Activated CD8-positive, alpha-beta memory T cell treated with anti-CD3 and anti-CD28 coated beads for 24 hours (primary cell): Measurements from ENCODE around the gene RNF151.

Experiments used
- DNase-seq: peaks from one replicate; pipeline ENCODE4 v3.0.0-alpha.2; 2020

Gene RNF151

DNA sequence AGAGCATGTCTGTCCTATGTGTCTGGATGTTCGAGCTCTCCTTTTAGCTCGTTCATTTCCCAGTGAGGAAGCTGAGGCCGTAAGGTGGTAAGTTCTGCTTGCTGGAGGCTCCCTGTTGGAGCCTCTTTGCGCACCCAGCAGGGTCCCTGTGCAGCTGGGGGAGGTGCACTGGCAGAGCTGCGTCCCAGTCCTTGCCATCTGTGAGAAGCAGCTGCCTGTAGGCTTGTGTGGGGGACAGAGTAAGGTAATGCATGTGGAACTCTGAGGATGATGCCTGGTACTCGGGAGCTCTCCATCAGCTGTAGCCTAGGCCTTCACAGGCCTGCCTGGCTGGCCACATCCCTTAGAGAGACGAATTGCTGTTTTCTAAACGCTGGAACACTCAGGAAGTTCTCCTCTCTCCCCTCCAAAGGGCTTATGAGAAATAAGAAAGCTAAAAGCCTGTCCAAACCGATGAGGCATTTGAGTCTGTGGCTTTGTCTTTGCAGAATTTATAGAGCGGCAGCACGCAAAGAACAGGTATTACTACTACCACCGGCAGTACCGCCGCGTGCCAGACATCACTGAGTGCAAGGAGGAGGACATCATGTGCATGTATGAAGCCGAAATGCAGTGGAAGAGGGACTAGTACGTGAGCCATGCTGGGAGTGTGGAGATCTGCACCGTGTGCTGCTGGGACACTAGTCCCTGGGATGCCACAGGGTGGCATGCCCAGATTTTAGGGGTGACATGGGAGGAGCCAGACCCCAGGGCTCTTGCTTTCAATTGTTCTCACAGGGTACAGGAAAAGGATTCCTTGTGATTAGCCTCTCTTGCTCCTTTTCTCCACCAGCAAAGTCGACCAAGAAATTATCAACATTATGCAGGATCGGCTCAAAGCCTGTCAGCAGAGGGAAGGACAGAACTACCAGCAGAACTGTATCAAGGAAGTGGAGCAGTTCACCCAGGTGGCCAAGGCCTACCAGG, 5.7 kb upstream of the RNF151 start:
- DNase-seq, result peak; percentile 87

DNA sequence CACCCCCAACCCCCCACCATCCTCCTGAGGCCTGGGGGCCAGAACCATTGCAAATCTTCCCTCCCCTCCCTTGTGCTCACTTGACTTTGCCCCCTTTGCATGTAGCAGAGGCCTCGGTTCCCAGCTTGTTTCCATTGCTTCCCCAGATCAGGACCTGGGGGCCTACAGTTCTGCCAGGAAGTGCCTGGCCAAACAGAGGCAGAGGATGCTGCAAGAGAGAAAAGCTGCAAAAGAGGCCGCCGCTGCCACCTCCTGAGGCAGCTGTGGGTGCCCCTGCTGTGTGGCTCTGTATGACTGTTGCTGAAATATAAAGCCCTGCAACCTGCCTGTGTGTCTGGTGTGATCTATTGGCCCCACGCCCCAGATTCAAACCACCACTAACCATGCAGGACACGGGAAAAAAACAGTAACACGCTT, 5.0 kb upstream of the RNF151 start:
- DNase-seq, result peak; percentile 73

DNA sequence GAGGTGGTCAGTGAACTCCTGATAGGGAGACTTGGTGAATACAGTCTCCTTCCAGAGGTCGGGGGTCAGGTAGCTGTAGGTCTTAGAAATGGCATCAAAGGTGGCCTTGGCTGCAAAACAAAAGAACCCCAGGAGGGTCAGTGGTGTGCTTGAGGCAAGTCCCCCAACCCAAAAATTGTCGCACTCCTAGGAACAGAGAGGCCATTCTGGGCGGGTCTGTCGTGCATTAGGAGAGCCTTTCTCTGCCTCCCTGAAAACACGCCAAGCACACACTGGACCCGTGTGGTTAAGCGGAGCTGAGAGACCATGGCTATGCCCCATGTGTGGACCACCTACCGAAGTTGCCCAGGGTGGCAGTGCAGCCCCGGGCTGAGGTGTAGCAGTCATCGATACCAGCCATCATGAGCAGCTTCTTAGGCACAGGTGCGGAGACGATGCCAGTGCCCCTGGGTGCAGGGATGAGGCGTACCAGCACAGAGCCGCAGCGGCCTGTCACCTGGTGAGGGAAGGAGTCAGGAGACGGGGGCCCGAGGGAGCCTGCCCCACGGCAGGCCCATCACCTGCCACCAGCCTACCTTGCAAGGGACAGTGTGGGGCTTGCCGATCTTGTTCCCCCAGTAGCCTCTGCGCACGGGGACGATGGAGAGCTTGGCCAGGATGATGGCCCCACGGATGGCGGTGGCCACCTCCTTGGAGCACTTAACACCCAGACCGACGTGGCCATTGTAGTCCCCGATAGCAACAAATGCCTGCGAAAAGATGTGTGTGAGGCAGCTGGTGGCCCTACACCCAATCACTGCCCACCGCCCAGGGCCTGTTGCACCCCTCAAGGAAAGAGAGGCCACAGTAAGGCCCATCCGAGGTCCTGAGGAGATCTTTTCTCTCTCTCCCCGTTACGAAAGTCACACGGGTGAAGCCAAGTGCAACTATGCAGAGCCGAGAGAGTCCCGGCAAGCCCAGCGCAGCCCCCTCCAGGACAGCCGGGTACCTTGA, 4.2 kb upstream of the RNF151 start:
- DNase-seq, result peak; percentile 70

DNA sequence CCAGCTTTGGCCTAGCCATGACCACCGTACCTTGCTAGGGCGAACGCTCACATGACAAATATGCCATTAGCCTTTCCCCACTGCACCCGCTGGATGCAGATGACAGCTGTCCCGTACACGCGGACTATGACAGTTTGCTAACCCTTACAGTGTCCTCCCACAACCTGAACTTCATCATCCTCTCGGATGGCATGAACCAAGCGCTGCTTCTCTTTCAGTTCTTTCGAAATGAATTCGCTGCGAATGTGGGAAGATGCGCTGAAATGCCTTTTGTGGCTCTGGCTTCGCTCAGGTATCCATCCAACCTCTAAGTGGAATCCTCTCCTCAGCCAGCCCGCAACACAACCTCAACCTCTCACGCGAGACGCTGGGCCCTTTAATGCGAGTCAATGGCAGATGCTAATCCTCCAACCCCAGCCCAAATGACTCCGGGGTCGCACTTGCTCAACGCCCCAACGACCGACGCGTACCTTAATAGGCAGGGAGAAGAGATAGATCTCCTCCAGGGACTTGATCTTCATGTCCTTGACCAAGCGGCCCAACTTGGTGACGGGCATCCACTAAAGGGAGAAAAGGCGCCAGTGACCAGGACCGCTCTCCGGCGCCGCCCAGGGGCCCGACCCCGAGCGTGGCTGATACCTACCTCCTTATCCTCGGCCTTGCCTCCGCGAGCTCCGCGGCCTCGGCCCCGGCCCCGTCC, 2.7 kb upstream of the RNF151 start:
- DNase-seq, result no peak

DNA sequence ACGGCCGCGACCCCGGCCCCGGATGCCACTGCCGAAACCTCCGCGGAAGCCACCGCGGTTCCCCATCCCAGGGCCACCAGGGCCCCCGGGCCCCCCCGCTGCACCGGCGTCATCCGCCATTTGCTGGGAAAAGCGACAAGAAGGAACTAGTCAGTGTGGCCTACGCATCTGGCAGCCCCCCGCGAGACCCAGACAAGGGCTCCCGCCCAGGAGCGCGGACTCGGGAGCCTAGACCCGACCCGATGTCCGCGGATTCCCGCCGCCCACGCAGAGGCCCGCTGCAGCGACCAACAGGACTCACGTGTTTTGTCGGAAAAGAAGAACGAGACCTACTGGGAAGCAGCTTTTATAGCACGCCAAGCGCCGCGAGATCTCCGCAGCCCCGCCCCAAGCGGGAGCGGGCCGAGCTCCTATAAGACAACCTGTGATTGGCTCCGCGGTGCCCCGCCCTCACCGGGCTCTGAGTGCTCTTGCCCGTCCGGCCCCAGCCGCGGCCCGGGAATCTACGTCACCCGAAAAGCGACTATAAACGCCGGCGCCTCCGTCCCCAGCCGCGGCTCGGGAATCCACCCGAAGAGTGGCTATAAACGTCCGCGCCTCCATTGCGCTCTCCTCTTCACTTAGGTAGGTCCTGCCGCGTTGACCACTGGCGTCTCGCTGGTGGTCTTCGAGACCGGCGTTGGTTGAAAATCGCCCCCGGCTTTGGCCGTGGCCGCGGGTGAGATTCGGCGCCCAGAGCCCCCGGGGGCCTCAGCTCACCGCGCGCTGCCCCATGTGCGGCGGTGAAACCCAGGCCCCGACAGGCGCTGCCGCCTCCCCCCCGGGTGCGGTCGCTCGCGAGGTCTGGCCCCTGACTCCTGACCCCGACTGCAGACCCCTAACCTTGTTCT, 1.9 kb upstream of the RNF151 start, which contains the start of gene RPS2:
TSS of gene RPS2 (minus strand) at position 321 of the 890 bp plus-strand sequence. CDS start at position 120, 201 bp downstream.
- DNase-seq, result peak; percentile 99

DNA sequence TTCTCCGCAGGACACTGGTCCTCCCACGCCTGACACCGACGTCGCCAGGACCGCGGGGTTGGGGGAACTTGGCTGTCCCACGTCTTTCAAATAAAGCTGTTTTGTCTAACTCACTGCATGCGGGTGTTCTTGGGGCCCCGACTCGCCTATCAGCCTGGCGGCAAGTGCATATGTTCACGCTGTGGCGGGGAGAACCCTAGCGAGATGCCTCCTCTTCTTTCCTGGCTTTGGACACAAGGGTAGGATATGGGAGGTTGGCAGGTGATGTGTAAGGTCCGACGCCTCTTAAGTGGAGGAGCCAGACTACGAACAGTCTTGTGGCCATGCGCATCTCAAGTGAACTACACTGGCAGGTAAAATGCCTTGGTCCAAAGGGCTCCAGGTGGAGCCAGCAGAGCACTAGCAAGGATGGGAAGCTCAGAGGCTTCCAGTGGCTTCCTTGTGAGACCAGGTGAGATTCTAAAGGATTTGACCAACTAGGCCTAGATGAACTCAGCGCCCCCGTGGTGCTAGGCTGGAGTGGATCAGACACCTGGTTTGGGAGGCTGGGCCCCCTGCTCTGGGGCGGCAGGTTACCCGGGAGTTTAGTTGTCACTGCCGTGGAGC, 1.2 kb upstream of the RNF151 start:
- DNase-seq, result peak; percentile 76

DNA sequence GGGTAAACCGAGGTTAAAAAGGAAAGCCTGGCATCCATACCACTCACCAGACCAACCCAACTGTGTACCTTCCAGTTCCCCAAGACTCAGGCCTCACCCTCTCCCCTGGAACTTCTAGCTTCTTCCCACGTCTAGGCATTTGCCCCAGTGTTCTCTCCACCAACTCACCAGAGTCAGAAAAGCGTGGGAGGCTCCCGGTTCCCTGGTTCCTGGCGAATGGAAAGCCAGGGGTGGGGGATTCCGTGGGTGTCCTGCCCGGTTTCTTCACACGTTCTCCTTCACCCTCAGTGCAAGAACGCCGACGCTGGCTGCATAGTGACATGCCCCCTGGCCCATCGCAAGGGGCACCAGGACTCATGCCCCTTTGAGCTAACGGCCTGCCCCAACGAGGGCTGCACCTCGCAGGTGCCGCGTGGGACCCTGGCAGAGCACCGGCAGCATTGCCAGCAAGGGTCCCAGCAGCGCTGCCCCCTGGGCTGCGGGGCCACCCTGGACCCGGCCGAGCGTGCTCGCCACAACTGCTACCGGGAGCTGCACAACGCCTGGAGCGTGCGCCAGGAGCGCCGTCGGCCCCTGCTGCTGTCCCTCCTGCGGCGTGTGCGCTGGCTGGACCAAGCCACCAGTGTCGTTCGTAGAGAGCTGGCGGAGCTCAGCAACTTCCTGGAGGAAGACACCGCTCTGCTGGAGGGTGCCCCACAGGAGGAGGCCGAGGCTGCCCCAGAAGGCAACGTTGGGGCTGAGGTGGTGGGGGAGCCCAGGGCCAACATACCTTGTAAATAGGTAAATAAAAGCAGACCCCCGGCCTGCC, 1.7 kb downstream of the RNF151 start:
- no peak for DNase-seq

DNA sequence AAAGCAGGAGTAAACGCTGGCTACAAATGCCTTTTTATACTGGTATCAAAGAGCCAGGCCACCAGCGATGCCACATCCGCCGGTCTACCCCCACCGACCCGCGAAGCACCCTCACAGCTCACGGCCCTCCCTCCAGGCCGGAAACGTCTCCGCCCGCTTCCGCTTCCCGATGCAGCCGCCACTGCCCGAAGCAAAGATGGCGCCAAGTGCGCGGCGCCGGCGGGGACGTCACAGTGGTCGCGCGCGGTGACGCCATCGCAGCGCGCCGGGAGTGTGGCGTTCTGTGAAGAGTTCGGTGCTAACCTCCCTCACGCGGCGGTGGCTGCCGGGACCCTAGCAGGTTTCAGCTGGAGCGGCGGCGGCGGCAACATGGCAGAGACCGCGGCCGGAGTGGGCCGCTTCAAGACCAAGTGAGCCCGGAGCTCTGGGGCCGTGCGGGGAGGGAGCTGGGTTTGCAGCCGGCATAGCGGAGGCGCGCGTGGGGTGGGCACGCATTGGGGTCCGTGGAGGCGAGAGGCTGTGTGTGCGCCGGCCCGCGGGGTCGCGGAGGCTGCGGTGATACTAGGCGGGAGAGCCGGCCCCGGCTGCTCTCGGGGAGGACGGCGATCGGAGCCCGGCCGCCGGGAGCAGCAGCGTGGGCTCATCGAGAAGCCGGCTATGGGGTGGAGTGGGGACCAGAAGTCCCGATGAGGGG, 5.3 kb downstream of the RNF151 start, which contains the start of gene TBL3:
TSS of gene TBL3 (plus strand) at position 258 of the 694 bp plus-strand sequence. CDS start at position 370, 112 bp downstream.
- peak; percentile 99 for DNase-seq

DNA sequence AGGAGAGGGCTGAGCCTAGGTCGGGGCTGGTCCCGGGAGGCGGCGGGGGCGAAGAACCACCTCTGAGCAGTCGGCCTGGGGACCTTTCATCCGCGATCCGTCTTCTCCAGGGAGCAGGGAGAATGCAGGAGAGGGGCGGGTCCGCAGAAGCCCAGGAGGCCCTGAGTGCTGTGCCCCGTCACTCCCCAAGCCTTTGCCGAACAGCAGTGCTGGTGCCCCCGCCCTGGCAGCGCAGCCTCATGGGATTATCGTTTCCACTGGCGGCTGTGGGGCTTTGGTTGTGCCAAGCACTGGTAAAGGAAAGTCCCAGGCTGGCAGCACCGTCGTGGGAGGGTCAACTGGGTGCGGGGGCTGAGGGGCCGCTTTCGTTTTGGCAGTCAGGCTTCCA, 5.8 kb downstream of the RNF151 start:
- no peak for DNase-seq

DNA sequence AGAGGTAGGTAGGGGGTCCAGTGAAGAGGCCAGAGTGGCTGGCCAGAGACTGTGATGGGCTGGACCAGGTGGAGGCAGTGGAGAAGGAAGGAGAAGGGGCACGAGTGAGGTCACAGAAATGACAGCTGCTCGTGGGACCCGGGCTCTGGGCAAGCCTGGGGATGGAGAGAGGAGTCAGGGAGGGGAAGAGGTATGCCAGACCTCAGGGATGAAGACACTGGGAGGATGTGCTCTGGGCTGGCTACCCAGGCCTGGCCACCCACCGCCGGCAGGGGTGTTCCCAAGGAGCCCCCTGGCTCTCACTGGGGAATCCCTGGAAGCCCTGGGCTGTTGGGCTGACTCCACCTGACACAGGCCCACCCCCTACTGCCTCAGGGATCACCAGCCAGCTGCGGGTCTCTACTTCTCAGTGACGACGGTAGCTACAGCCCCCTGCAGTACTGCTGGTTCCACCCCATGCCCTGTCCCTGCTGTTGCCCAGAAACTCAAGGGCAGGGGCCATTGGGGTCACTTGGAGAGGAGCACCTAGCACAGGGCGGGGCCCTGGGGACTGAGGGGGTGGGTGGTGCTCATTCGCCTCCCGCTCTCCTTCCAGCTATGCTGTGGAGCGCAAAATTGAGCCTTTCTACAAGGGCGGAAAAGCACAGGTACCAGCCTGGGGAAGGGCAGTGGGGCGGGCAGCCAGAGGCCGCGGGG, 7.0 kb downstream of the RNF151 start:
- DNase-seq, result no peak

DNA sequence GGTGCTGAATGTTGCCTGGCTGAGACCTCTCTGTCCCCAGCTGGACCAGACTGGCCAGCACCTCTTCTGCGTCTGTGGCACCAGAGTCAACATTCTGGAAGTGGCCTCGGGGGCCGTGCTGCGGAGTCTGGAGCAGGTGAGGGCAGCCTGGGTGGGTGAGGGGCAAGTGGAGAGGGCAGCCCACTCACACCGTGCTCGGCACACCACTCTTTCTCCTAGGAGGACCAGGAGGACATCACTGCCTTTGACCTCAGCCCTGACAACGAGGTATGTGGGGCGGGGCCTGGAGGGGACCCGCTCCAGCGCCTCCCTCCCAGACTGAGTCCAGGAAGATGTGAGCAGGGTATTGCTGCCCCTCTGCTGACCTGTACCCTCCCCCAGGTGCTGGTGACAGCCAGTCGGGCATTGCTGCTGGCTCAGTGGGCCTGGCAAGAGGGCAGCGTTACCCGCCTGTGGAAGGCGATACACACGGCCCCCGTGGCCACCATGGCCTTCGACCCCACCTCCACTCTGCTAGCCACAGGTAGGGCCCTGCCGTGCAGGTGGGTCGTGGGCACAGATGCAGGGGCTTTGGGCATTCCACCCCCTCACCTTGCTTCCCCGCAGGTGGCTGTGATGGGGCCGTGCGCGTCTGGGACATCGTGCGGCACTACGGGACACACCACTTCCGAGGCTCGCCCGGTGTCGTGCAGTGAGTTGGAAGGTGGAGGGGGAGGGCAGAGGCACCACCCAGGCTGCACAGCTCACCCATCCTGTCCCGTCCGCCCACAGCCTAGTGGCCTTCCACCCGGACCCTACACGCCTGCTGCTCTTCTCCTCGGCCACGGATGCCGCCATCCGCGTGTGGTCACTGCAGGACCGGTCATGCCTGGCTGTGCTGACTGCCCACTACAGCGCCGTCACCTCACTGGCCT, 7.8 kb downstream of the RNF151 start:
- DNase-seq, result no peak

DNA sequence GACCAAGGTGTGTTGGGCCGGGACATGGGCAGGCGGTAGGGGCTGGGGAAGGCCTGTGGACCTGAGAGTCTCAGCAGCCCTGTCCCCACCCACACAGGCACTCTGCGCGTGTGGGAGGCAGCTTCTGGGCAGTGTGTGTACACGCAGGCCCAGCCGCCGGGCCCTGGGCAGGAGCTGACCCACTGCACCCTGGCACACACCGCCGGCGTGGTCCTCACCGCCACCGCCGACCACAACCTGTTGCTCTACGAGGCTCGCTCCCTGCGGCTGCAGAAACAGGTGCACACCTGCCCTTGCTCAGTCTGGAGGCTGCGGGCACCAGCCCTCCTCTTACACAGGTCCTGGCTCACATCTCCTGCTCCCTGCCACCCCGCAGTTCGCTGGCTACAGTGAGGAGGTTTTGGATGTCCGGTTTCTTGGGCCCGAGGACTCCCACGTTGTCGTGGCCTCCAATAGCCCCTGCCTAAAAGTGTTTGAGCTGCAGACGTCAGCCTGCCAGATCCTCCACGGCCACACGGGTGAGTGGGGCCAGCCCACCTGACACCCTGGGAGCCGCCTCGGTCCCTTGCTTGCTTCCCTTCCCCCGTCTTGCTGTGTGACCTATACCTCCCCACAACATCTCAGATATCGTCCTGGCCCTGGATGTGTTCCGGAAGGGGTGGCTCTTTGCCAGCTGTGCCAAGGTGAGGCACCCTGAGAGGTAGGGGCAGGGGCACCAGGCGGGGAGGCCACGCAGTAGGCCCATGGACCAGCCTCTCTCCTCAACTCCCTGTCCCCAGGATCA, 9.0 kb downstream of the RNF151 start:
- DNase-seq, result no peak

DNA sequence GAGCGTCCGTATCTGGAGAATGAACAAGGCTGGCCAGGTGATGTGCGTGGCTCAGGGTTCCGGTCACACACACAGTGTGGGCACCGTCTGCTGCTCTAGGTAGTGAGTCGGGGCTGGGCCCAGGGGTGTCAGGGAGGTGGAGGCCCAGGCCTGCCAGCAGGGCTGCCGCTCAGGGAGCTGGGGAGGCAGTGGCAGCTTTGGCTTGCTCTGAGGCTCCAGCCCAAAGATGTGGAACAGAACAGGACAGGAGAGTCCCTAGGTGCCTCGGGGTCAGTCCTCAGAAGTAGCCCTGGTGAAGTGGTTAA, 9.5 kb downstream of the RNF151 start:
- no peak for DNase-seq

DNA sequence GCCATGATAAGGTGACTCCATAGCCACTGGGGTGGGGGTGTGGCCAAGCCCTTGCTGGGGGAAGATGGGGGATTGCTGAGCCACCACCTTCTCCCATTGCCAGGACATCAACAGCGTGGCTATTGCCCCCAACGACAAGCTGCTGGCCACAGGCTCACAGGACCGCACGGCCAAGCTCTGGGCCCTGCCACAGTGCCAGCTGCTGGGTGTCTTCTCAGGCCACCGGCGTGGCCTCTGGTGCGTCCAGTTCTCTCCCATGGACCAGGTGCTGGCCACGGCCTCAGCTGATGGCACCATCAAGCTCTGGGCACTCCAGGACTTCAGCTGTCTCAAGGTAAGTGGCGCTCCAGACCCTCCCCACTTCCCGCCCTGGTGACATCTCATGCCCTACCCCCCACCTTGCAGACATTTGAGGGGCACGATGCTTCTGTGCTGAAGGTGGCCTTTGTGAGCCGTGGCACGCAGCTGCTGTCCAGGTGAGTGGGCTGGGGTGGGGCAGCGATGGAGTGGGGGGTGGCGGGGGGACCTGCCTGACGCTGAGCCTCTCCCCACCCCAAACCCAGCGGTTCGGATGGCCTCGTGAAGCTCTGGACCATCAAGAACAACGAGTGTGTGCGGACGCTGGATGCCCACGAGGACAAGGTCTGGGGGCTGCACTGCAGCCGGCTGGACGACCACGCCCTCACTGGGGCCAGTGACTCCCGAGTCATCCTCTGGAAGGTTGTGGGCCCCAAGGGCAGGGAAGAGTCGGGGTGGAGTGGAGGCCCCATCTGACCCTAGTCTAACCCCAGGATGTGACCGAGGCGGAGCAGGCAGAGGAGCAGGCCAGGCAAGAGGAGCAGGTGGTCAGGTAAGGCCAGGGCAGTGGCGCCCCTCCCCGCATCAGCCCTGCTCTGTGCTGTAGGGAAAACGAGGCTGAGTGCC, 10.6 kb downstream of the RNF151 start:
- DNase-seq, result no peak

DNA sequence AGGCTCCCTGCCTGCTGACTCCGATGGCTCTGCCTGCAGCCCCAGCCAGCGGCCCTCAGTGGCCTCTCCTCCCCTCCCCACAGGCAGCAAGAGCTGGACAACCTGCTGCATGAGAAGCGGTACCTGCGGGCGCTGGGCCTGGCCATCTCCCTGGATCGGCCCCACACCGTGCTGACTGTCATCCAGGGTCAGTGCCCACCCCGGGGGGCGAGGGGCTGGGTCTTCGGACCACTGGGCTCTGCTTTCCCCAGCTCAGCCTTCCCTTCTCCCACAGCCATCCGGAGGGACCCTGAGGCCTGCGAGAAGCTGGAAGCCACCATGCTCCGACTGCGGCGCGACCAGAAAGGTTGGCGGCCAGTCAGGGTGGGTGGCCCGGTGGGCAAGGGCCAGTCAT, 11.2 kb downstream of the RNF151 start:
- DNase-seq, result no peak
